SU-DHL-6 (cell line): ENCODE measurements around the gene GTF3C1.
"Not testable (repeated sequence)": the region's sequence is repeated elsewhere in the genome, so short reads cannot be mapped to it uniquely, and the experiment has no call there.

Experiments
- H2AFZ ChIP-seq: fragments of 200-600 bp; sonication (generic); 2 replicates; pipeline ENCODE4 v1.6.1; 2014; ENCODE audit warnings: low read depth, mild to moderate bottlenecking, moderate library complexity, mixed read lengths, antibody characterized with exemption, low read length; ENCODE audit not compliant: severe bottlenecking
- H3F3A ChIP-seq: fragments of 200-600 bp; shearing (Covaris generic); 2 replicates; pipeline ENCODE4 v1.6.0; 2016; ENCODE audit warnings: antibody characterized with exemption, mild to moderate bottlenecking; ENCODE audit not compliant: insufficient read depth
- H3K27ac ChIP-seq: fragments of 200-600 bp; sonication (generic); 2 replicates; pipeline ENCODE4 v1.5.1; 2016; ENCODE audit warnings: low read depth, mild to moderate bottlenecking, low read length, moderate library complexity, mixed read lengths
- H3K27me3 ChIP-seq: fragments of 200-600 bp; sonication (generic), shearing (Covaris generic); 2 replicates; pipeline ENCODE4 v1.6.0; 2014; ENCODE audit warnings: mild to moderate bottlenecking, low read length
- H3K36me3 ChIP-seq: fragments of 200-600 bp; sonication (generic); 2 replicates; pipeline ENCODE4 v1.6.1; 2014; ENCODE audit warnings: mild to moderate bottlenecking, low read length, mixed read lengths
- H3K4me2 ChIP-seq: fragments of 300-600, 200-600 bp; shearing (Covaris generic), sonication (generic); 2 replicates; pipeline ENCODE4 v1.6.0; 2014; ENCODE audit warnings: low read length, low read depth, mild to moderate bottlenecking; ENCODE audit not compliant: poor library complexity, severe bottlenecking
- H3K4me3 ChIP-seq: fragments of 200-600 bp; sonication (generic); 2 replicates; pipeline ENCODE4 v1.5.1; 2014; ENCODE audit warnings: antibody characterized with exemption, low read length, mild to moderate bottlenecking, mixed read lengths; ENCODE audit not compliant: insufficient read depth, poor library complexity, severe bottlenecking
- H3K79me2 ChIP-seq: fragments of 200-600 bp; sonication (generic); 2 replicates; pipeline ENCODE4 v1.6.1; 2014; ENCODE audit warnings: mild to moderate bottlenecking, low read length, moderate library complexity; ENCODE audit not compliant: insufficient read depth
- H3K9ac ChIP-seq: fragments of 200-600 bp; sonication (generic); 2 replicates; pipeline ENCODE4 v1.7.0; 2014; ENCODE audit warnings: mild to moderate bottlenecking, low read length
- H3K9me2 ChIP-seq: fragments of 200-600 bp; sonication (generic); replicated peaks from 2 replicates; pipeline ENCODE4 v1.6.1; 2014; ENCODE audit warnings: low read length; ENCODE audit not compliant: insufficient read depth
- H3K9me3 ChIP-seq: fragments of 200-600 bp; sonication (generic); 2 replicates; pipeline ENCODE4 v1.6.1; 2014; ENCODE audit warnings: low read length, mixed read lengths; ENCODE audit not compliant: insufficient read depth
- H4K20me1 ChIP-seq: fragments of 200-600 bp; sonication (generic); 2 replicates; pipeline ENCODE4 v1.6.1; 2014; ENCODE audit warnings: low read depth, mild to moderate bottlenecking, antibody characterized with exemption, low read length, moderate library complexity, mixed read lengths
- CTCF ChIP-seq: fragments of 200-600 bp; sonication (generic); IDR thresholded peaks from one replicate; pipeline ENCODE4 v1.5.1; 2017; ENCODE audit warnings: antibody characterized with exemption, mild to moderate bottlenecking, low read length, moderate library complexity; ENCODE audit not compliant: insufficient read depth, poor library complexity, severe bottlenecking
- EZH2phosphoT487 ChIP-seq: fragments of 200-600 bp; sonication (generic), shearing (Covaris generic); conservative IDR thresholded peaks from 2 replicates; pipeline ENCODE4 v1.6.1; 2018; ENCODE audit warnings: mild to moderate bottlenecking, antibody characterized with exemption, low read length, moderate library complexity, mixed read lengths

The GTF3C1 gene

GRCh38 chr16:27436065-27436464, 113.6 kb downstream of the GTF3C1 start:
- no peak overlapping the region for H2AFZ ChIP-seq
- TF ChIP-seq CTCF (no peak), EZH2phosphoT487 (no peak)
- no peaks in the 10 kb centered on the region for H3K79me2 ChIP-seq
- no peaks in the 10 kb centered on the region for H3K36me3 ChIP-seq
- H3K27me3 ChIP-seq, result no peaks in the 10 kb centered on the region
- H3K9me3 ChIP-seq, result no peaks in the 10 kb centered on the region
- H3K9ac ChIP-seq, result no peak overlapping the region
- 0 out of 2 replicates have a peak, but pooled peaks cover 1% of the 10 kb centered on the region for H3F3A ChIP-seq
- H4K20me1 ChIP-seq, result no peaks in the 10 kb centered on the region
- no peak overlapping the region for H3K27ac ChIP-seq
- no peak overlapping the region for H3K4me2 ChIP-seq
- no peaks in the 10 kb centered on the region for H3K9me2 ChIP-seq
- no peak overlapping the region for H3K4me3 ChIP-seq

GRCh38 chr16:27435146-27435545, 114.6 kb downstream of the GTF3C1 start:
- H4K20me1 ChIP-seq, H3K9me2 ChIP-seq, H3K36me3 ChIP-seq, H3K4me3 ChIP-seq, H3K4me2 ChIP-seq, H3K79me2 ChIP-seq, H3K27ac ChIP-seq, H3F3A ChIP-seq, H3K27me3 ChIP-seq, H3K9me3 ChIP-seq, H2AFZ ChIP-seq, H3K9ac ChIP-seq: not testable (repeated sequence)

- Histone ChIP-seq H3K4me3 (no peak overlapping the region), H3K9me3 (no peaks in the 10 kb centered on the region), H4K20me1 (no peaks in the 10 kb centered on the region), H3K79me2 (no peaks in the 10 kb centered on the region), H2AFZ (no peak overlapping the region), H3F3A (peaks cover 4% of the 10 kb centered on the region; the same call in 1 of the 2 replicates), H3K9ac (no peak overlapping the region), H3K4me2 (no peak overlapping the region), H3K36me3 (no peaks in the 10 kb centered on the region), H3K27ac (no peak overlapping the region), H3K27me3 (no peaks in the 10 kb centered on the region), H3K9me2 (no peaks in the 10 kb centered on the region)
- TF ChIP-seq CTCF (no peak), EZH2phosphoT487 (no peak)
These were observed 115.3 kb downstream of the GTF3C1 start for GRCh38 chr16:27434141-27435051.

GRCh38 chr16:27433636-27434035, 116.1 kb downstream of the GTF3C1 start:
- Histone ChIP-seq H4K20me1 (no peaks in the 10 kb centered on the region), H3K4me3 (no peak overlapping the region), H3F3A (peaks cover 4% of the 10 kb centered on the region; the same call in 1 of the 2 replicates), H2AFZ (no peak overlapping the region), H3K9ac (no peak overlapping the region), H3K79me2 (no peaks in the 10 kb centered on the region), H3K27me3 (no peaks in the 10 kb centered on the region), H3K27ac (no peak overlapping the region), H3K36me3 (no peaks in the 10 kb centered on the region), H3K9me2 (no peaks in the 10 kb centered on the region), H3K4me2 (no peak overlapping the region), H3K9me3 (no peaks in the 10 kb centered on the region)
- TF ChIP-seq CTCF (no peak), EZH2phosphoT487 (no peak)

- not testable (repeated sequence) for H3K9me2 ChIP-seq, H3K4me2 ChIP-seq, H3K4me3 ChIP-seq, H3K27me3 ChIP-seq, H4K20me1 ChIP-seq, H3K9ac ChIP-seq, H3K9me3 ChIP-seq, H3K27ac ChIP-seq, H3K79me2 ChIP-seq, H3K36me3 ChIP-seq, H2AFZ ChIP-seq, H3F3A ChIP-seq
These were observed 116.5 kb downstream of the GTF3C1 start for GRCh38 chr16:27433191-27433590.
